NCI-H748 treated with DMSO at 0.1 percent for 48 hours (cell line): ENCODE measurements around the gene ATP6V0E1.

Experiments used
- DNase-seq: peaks from one replicate; lab custom pipeline; 2025; lab: John Stamatoyannopoulos, UW

The ATP6V0E1 gene

GRCh38 chr5:173078878-173079277 is 95.3 kb downstream of the ATP6V0E1 start:
- DNase-seq = no peak
